GM10248 (cell line): ENCODE data around the gene GPR162.

Experiments
- CTCF ChIA-PET: fragments of 300-600 bp; sonication (Branson Sonifier 250); formaldehyde crosslinking; extraction: SDS; loops from one replicate; lab custom pipeline; 2021; ENCODE audit warnings: antibody characterized with exemption; lab: Yijun Ruan, JAX
- POLR2A ChIA-PET: fragments of 350-650 bp; sonication (Branson Sonifier 250); formaldehyde crosslinking; extraction: SDS; loops from one replicate; lab custom pipeline; 2020; ENCODE audit warnings: antibody characterized with exemption; lab: Yijun Ruan, JAX
- DNase-seq: peaks from one replicate; pipeline ENCODE4 v3.0.0; 2012; ENCODE audit errors: extremely low spot score
- TF ChIP-seq, protein P1 (sequence below): IDR thresholded peaks from 2 replicates; pipeline ENCODE4 v1.5.1; 2012; ENCODE audit warnings: mild to moderate bottlenecking, low read depth; ENCODE audit errors: extremely low read depth, missing control alignments, control extremely low read depth

The GPR162 gene

DNA sequence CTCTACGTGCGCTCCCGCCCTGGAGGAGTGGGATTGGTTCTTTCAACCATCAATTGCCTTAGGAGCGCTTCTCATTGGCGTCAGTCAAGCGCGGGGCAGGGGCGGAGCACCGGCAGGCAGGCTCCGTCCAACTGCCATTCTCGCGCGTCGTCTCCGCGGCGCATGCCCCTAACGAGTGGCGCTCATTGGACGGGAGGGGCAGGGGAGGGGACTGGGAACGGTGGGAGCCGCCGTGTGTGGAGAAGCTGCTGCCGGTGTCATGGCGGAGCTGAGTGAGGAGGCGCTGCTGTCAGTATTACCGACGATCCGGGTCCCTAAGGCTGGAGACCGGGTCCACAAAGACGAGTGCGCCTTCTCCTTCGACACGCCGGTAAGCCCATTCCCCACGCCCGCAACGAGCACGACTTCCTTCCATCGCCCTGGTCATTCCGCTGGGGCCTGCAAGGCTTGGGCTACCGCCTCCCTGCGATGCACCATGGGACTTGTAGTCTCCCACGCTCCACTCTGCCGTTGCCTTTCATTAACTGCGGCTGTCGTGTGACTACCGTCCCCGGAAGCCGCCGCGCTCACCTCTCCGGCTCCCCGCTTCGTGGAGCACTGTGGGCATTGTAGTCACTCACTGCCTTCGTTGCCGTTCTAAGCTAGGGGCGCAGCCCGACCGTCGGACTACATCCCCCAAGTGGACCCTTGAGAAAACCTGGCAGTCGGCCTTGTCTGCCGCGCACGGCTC, 30.5 kb downstream of the GPR162 start, which contains the start of gene USP5:
USP5 (plus strand) TSS at position 230 of the 730 bp plus-strand sequence; CDS start at position 260, 30 bp downstream.
- ChIA-PET POLR2A (interaction anchor here (0.5 to 3.3 kb wide), 14 partner anchors 9 to 577 kb away, joined by 3 to 89 read pairs (median 7); partner anchors contain the start of genes C12orf57, GAPDH, RNU7-1 and SPSB2), CTCF (interaction anchor here (0.7 to 8.1 kb wide), 15 partner anchors 10 to 231 kb away, joined by 3 to 130 read pairs (median 4); partner anchors contain the start of genes GNB3, MLF2, PTMS and SPSB2)
- TF ChIP-seq, protein P1, sequence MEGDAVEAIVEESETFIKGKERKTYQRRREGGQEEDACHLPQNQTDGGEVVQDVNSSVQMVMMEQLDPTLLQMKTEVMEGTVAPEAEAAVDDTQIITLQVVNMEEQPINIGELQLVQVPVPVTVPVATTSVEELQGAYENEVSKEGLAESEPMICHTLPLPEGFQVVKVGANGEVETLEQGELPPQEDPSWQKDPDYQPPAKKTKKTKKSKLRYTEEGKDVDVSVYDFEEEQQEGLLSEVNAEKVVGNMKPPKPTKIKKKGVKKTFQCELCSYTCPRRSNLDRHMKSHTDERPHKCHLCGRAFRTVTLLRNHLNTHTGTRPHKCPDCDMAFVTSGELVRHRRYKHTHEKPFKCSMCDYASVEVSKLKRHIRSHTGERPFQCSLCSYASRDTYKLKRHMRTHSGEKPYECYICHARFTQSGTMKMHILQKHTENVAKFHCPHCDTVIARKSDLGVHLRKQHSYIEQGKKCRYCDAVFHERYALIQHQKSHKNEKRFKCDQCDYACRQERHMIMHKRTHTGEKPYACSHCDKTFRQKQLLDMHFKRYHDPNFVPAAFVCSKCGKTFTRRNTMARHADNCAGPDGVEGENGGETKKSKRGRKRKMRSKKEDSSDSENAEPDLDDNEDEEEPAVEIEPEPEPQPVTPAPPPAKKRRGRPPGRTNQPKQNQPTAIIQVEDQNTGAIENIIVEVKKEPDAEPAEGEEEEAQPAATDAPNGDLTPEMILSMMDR: no peak
- DNase-seq: peak; percentile 95

DNA sequence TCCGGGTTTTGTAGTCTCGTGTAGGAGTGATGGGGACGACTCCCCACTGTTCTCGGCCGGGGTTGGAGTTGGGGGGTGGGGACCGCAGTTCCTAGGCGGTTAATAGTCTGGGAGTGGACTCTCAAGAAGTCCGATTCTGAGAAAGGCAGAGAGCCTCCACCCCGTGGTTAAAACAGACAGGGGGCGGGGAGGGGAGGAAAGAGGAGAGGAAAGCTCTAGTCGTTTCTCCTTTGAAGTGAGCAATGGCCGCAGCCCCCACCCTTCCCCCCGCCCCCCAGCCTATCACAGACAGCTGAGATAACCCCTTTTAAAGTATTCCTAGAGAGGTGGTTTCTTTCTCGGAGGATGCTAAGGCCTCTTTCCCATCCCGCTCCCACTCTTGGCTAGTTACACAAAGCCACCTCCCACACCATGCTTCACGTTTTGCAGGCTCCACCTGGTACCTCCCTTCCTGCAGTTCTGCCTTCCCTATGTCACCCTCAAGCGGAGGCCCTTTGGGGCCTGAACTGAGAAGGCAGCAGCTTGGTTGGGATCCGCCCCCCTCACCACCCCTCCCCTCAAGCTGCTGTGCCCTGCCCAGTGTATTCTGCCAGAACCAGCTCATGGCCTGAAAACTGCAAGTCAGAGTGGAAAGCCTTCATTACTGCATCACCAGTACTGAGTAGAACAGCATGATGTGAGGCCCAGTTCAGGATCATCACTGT, 31.2 kb downstream of the GPR162 start:
- ChIA-PET POLR2A (interaction anchor here (0.5 to 3.3 kb wide), 10 partner anchors 15 to 382 kb away, joined by 3 to 89 read pairs (median 8); partner anchors contain the start of genes C12orf57, GAPDH, RNU7-1 and SPSB2), CTCF (interaction anchor here (0.8 to 8.1 kb wide), 12 partner anchors 13 to 429 kb away, joined by 3 to 130 read pairs (median 4); partner anchors contain the start of genes MLF2, PTMS, SPSB2 and TPI1)
- TF ChIP-seq, protein P1: no peak
- DNase-seq: no peak

DNA sequence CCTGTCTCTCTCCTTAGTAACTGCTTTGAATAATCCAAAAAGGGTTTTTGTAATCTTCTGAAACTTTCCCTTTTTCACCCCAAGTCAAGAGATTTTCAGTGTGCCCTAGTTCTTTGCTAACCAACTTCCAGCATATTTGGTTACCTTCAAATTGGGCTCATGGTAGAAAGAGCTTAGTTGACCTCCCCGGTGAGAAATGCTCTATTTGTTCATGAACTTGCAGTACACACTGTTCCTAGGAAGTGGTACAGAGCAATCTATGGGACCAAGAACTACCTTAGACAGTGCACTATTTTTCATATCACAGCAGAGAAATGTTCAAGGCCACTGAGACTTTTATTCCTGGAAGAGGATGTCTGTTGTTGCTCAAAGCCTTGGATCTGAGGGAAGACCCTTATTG, 32.0 kb downstream of the GPR162 start:
- no peak for DNase-seq
- TF ChIP-seq, protein P1: no peak
- POLR2A ChIA-PET: interaction anchor here (1.8 to 3.3 kb wide), 3 partner anchors 14 to 91 kb away, joined by 10 to 89 read pairs (median 46); partner anchors contain the start of genes C12orf57, RNU7-1, SPSB2 and TPI1
- CTCF ChIA-PET: interaction anchor here (0.8 to 8.1 kb wide), 5 partner anchors 14 to 430 kb away, joined by 3 to 130 read pairs (median 4); partner anchors contain the start of genes SPSB2 and TPI1

DNA sequence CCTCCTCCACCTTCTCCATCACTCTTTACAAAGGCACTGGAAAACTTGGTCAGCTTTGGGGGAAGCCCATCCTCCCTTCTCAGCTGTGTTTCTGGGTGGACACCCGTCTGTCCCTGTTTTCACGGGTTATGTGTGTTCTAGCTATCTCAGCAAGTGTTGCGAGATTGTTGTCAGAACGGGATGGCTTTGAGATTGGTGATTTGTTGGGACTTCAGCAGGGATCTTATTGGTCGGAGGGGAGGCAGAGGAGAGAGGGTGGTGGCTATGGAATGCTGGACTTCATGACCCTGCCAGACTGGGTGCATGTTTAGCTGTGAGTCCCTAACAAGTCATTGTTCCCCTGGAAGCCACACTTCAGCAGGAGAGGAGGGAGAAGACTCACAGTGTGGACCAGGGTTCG, 32.4 kb downstream of the GPR162 start:
- ChIA-PET CTCF (interaction anchor here (1.2 to 8.1 kb wide), 4 partner anchors 14 to 431 kb away, joined by 3 to 130 read pairs (median 25); partner anchors contain the start of genes SPSB2 and TPI1), POLR2A (interaction anchor here (1.5 to 3.3 kb wide), 2 partner anchors 13 kb away, joined by 7 to 89 read pairs; partner anchors contain the start of gene TPI1)
- TF ChIP-seq, protein P1: no peak
- DNase-seq: no peak

DNA sequence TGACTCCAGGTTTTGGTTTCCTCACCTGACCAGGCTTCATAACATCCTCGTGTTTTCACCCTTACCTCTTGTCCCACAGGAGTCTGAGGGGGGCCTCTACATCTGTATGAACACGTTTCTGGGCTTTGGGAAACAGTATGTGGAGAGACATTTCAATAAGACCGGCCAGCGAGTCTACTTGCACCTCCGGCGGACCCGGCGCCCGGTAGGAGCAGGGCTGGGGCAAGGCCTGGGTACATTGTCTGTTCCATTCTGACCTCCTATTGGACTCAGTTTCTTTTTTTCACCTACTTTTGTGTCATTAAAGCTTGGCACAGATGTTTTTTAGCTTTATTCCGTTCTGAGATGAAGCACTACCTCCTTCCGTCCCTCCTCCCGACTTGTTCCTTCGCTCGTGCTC, 33.7 kb downstream of the GPR162 start:
- CTCF ChIA-PET: interaction anchor here (1.0 to 8.1 kb wide), 6 partner anchors 12 to 318 kb away, joined by 3 to 130 read pairs (median 3); partner anchors contain the start of genes SPSB2 and TPI1

More for the DNA sequence above, 33.7 kb downstream of the GPR162 start:
- POLR2A ChIA-PET: interaction anchor here (1.5 kb wide), 1 partner anchor 12 kb away, joined by 7 read pairs; the partner anchor contains the start of gene TPI1
- TF ChIP-seq, protein P1: no peak
- no peak for DNase-seq
